ENCODE results near the gene DPP6.

Gene DPP6

GRCh38 chr7:154937837-154938236, 885.6 kb downstream of the DPP6 start:
- DNase-seq (ENCODE audit: low read depth): no peak

GRCh38 chr7:154942691-154943090, 890.5 kb downstream of the DPP6 start:
- DNase-seq (ENCODE audit: low read depth): no peak

Data from activated T-helper 9 cell treated with anti-CD3 and anti-CD28 coated beads, Interleukin-2, amount 50 U/mL, for 16 hours (primary cell).